ENCODE data around the gene RPS6KC1.

GRCh38 chr1:213250041-213250440, 199.0 kb downstream of the RPS6KC1 start:
- TF ChIP-seq CTCF (optimal IDR thresholded peaks at IDR 0.05 in 1 of 3, IDR thresholded peaks at IDR 0.05 in 1 of 3, conservative IDR thresholded peaks at IDR 0.05 in 1 of 3; ENCODE audit: extremely low read depth in 1 of 3, insufficient read depth in 2 of 3, low read length in 3 of 3) (no peak), EZH2 (IDR thresholded peaks at IDR 0.05; ENCODE audit: low read length) (no peak)

All from keratinocyte (primary cell).